HuH-7 (cell line): ENCODE results near the gene FAN1.

Experiments used
- DNase-seq: peaks from one replicate; pipeline ENCODE4 v3.0.0; 2011; ENCODE audit warnings: low spot score

Gene FAN1

DNA sequence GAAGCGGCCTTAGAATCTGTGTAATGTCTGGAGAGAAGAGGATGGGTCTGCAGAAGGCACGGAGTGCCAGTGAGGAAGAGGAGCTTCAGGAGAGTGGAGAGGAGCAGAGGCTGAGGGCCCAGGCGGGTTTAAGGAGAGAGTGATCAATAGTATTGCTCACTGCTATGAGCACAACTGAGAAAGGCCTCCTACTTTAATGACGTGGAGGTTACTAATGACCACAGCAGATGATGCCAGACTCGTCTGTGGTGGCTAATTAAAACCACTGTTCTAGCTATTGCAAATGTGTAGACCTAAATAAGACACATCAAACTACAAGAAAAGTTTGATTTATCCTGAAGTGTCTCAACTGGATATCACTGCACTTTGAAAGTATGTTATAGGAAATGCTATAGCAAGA, 54.5 kb downstream of the FAN1 start:
- no peak for DNase-seq

DNA sequence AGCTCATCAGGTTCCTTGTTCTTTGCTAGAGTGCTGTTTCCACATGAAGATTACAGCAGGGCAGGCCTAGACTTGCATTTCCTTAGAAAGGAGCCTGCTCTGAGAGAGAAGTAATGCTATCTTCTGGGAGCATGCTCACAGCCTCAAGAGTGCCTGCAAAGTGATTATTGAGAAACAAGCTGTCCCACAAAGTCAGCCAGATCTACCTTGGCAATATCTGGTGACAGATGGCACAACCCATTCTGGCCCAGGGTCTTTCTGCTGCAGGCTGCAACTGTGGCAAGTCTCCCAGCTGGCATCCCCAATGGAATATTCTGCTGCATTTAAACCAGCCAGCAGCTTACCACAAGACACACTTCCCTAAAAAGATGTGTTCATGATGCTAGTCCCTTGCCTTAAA, 58.4 kb downstream of the FAN1 start:
- no peak for DNase-seq

DNA sequence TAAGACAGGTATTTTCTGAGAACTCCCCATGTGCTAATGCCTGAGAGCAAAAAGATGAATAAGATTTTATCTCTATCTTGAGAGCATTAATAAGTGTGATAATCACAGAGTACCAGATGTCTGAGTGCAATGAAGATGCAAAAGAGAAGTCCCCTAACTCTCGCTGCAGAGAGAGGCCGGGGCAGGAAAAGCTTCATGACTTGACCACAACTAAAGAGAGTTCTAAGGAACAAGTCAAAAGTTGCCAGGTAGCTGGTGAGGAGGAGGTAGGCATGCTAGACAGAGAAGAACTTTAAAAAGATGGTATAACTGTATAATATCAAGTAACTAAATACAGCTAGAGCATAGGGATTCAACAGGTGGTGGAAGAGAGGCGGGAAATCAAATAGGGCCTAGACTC, 58.9 kb downstream of the FAN1 start:
- DNase-seq = no peak

DNA sequence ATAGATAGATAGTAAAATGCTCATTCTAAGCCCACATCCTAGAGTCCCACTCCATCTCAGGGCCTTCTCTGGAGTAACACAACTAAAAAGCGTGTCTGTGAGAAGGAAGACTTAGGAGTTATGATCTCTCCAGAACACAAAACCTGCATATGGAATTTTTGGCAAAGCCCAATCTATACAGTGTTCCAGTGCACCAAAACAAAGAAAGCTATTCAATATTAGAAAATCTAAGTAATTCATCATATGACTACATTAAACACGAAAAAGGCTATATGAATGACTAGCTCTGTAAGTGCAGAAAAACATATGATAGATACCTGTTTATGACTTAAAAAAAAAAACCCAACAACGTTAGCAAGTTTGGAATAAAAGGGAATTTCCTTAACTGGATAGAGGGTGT, 60.0 kb downstream of the FAN1 start:
- DNase-seq = no peak

DNA sequence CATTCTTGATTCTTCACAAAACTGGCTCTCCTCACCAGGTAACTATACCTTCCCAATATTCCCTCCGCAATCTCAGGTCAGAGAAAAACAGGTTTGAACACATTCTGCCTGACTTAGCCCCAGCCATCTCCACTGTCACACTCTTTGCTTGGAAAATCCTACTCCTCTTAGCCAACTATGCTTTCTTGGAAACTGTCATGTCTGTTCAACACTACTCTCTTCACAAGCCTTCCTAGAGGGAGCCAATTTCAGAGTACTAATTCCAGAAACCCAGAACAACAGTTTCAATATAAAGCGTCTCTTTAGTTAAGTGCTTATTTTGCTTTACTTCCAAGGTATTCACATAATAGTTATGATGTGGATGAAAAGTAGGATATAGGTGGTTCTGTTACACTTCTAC, 66.0 kb downstream of the FAN1 start:
- DNase-seq = no peak

DNA sequence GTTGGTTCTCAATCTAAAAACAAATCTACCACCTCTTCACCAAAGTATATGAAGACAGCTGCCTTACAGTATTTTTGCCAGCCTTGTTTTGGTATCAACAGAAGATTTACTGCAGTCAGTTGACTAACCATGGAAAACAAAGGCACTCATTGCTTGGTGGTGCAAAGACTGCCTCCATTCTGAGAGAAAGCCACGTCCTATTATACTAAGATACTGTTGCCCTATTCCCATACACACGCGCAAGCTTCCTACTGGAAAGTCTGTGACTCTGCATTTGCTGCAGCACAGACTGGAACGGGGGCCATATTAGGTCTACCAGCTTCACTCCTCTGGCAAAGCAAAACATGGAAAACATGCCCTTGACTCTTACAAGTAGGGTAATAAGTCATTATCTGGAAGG, 69.7 kb downstream of the FAN1 start:
- DNase-seq = no peak

DNA sequence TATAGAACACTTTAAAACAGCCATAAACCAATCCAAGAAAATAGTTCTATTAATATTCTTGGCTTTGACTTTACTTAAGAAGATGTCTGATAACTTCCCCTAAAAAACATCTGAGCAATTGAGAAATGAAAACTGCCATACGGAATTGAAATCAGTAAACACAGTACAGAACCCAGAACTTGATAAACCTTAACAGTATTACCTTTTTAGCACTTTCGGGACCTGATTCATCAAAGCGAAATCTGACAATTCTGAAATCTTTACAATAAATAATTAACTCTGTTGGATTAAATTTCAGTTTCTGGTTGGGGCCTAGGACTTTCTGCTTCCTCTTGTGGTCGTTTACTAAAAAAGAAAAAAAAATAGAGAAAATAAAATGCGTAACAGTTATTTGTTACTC, 70.4 kb downstream of the FAN1 start:
- no peak for DNase-seq

DNA sequence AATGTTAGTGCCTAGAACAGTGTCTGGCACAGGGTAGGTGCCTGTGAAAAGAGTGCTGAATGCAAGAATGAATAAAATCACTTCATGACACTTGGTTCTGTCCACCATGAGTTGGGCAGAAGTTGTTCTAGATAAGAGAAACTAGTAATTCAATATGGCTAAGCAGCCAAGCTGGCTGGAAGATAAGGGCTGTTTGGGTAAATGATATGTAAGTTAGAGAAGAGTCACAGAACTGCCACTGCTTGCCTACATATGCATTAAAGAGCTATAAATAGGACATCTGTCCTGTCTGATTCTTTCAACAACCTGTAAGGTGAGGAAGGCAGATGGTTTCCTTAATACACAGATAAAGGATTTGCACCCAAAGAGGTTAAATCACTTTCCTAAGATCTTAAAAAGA, 74.6 kb downstream of the FAN1 start:
- no peak for DNase-seq

DNA sequence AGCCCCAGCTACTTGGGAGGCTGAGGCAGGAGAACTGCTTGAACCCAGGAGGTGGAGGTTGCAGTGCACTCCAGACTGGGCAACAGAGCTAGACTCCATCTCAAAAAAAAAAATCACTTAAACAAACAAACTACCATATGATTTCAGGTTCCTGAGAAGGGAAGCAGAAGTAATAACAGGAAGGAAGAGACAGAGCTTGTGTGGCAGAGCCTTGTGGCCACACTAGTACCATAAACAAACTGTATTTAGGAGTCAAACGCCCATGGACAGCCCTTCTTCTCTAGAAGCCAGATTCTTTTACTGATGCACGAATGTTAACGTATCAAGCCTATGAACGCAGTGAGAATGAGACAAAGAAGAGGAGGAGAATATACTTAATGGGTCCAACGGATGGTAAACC, 75.7 kb downstream of the FAN1 start:
- DNase-seq = no peak

DNA sequence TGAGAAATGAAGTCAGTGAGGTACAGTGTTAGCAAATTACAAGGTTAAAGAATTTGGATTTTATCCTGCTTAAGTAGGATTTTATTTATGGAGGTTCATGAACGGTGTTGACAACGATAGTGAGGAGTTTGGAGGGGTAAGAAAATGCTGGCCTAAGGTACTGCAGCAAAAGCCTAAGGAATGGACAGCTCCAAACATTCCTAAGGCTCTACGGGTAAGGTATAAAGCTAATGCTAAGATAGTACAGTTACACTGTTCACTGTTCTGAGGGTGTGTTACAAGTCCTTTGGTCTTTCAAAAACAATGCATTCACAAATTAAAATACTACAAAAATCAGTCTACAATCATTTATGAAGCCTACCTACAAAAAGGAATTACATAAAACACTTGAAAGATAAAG, 80.4 kb downstream of the FAN1 start:
- DNase-seq = no peak

DNA sequence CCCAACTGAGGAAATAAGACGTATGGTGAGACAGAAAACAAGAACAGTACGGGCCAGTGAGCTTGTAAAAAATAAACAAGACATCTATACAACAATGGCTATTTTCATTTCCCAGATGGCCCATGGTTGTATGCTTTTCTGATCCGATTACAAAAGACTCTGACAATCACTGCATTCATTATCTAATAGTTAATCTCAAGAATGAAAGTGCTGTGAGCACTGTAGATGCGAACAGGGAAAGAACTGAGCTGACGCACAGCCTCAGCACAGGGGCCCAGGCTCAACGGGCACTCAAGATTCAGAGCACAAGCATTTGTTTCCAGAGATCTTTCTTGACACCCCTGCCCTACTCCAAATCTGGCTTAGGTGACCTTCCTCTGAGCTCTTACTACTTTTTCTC, 80.8 kb downstream of the FAN1 start:
- DNase-seq = no peak

DNA sequence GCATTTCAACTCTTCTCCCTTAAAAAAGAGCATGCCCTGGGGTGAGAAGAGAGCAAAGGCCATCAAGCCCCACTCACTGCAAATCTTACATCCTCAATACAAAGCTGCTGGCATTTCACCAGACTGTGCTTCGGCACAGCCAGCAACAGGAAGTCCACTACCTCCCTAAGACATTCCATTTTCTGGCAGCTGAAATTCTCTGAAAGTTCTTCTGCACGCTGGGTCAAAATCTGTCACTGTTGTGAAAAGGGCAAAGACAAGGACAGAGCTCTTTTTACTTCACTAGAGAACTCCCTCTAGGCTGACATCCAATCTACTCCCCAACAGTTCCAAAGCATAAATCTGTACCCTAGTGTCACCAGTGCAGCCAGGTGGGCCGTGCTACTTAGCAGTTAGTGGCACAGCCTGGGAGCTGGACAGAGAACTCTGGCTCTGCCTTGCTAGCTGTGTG, 81.4 kb downstream of the FAN1 start:
- no peak for DNase-seq

DNA sequence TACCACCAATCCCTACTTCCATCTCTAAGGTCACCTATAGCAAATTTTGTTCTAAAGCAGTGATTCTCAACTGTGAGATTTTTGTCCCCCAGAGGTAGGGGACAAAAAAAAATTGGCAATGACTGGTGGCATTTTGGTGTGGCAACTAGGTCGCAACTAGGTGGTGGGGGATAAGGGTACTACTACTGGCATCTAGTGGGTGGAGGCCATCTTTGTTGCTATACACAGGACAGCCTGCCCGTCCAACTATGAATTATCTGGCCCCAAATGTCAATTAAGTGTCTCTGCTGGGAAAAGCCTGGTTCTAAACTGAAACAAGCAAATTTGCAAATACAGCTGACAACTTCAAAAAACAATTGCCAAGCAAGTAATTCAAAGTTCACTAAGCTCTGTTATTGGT, 86.3 kb downstream of the FAN1 start:
- DNase-seq = peak; percentile 36

DNA sequence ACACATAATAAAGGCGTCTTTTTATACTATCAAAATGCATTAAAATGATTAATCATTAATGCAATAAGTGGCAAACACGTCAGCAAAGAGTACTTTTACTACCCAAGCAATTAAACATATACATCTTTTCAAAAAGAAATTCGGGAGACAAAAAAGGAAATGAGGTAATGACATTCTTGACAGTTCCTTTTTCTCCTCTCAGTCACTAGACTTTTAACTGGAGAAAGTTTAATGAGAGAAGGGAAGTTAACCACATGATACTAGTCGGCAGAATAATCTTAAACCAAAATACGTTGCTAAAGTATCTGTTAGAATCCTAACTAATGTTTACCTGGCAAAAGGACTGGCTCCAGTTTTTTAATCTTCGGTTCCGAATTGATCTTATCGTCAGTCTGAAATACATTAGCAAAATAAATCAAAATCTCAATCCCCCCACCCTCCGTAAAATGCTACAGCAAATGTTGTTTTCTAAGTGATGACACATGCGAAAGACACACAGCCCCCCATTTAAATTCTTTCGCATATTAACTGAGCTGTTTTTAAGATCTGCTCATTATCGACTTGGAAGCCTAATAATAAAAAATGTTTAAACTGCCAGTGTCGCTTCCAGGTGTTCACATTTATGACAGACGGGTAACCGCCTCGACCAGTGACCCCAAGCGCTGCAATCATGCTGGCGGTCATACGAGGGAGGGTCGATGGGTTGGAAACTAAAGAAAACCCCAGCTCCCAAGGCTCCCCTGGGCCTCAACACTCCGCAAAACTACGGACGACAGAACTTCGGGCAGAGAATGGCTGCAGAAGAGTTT, 86.9 kb downstream of the FAN1 start:
- DNase-seq = no peak

DNA sequence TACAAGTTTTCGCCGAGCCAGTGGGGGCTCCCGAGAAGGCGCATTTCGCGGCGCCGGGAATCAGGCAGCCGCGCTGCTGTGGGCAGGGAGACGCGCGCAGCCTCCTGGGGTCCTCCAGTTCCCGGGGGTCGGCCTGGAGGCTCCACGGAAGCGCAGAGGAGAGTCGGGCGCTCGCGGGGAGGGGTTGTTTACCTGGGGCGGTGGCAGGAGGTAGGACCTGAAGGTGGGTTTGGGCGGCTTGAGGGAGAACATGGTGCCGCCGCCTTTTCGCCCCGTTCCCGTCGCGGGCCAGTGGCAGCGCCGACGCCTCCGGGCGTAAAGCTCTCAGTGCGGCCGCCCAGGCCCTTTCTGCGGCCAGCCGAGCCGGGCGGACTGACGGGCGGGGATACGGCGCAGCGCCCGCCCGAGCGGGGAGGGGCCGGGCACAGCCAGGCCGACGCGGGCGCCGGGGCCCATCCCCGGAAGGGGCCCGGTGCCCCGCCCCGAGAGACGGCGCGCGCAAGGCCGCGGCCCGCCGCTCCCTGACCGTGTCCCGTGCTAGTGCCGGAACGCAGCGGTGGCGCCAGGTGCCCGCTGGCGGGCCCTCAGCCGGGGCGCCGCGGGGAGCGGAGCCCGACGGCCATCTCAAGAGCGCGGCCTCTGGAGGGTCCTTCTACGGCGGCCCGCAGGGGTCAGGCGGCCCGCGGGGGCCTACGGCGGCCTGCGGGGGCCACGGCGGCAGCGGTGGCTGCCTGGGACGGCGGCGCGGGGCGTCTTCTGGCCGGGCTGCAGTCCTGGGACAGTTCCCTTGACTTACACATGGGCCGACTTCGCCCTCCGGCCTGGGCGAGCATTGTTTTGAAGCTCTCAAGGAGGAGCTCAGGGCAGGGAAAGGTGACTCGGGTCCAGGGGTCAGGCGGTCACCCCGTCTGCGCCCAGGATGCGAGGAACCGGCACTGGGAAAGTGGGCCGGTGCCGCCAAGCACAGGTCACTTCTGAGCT, 87.8 kb downstream of the FAN1 start, which contains the start of gene MTMR10:
Gene MTMR10, minus strand, starts transcription at position 374 of the 981 bp plus-strand sequence. Its CDS starts 122 bp downstream, at position 252.
- DNase-seq = peak; percentile 67

DNA sequence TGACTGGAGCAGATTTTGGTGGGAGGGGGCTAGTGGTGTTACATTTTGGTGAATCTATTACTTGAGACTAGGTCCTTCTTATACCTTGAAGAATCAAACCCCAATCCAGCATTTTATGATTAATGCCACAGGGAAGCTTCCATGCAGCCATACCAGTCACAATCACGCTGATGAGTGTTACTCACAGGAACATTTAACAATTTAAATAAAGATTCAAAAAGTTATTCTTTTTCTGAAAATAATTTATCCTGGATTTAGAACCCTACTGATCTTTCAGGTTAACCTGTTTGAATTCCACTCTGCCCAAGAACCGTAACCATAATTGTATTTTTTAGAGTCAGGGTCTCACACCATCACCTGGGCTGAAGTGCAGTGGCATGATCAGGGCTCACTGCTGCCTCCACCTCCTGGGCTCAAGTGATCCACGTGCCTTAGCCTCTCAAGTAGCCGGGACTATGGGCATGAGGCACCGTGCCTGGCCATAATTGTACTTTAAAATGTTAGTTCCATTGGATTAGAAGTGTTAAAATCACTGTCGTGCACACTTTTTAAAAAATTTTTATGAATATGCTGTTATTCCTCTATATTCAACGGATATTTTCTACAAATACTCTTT, 88.6 kb downstream of the FAN1 start:
- DNase-seq = no peak
